Measurements from ENCODE around the gene SLC52A1.
A peak's percentile ranks its signal among the peaks of the same experiment; 100 is the strongest.

Gene SLC52A1

DNA sequence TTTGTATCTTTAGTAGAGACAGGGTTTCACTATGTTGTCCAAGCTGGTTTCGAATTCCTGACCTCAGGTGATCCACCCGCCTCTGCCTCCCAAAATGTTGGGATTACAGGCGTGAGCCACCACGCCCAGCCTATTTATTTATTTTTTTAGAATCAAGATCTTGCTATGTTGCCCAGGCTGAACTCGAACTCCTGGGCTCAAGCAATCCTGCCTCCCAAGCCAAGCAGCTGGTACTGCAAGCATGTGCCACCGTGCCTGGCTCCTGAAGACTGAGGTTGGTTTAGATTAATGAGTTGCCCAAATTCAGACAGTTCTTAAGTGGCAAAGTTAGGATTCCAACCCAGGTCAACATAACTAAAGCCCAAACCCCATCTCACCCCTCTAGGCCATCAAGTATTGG lies 7.9 kb downstream of the SLC52A1 start:
- no peaks in the 10 kb centered on the region for H3K4me1 ChIP-seq (ENCODE audit: control insufficient read depth, insufficient read depth, low read length)
- no peak overlapping the region for H3K4me3 ChIP-seq (ENCODE audit: low read length)
- H3K9ac ChIP-seq (ENCODE audit: low read length), result no peak overlapping the region
- peaks cover 3% of the 10 kb centered on the region for H3K36me3 ChIP-seq (ENCODE audit: control insufficient read depth, insufficient read depth, low read length)
- H3K27me3 ChIP-seq (ENCODE audit: control insufficient read depth, insufficient read depth, low read length), result no peaks in the 10 kb centered on the region
- no peak overlapping the region for H3K27ac ChIP-seq (ENCODE audit: low read depth, low read length)

GRCh38 chr17:5024604-5025003 lies 10.6 kb downstream of the SLC52A1 start:
- Histone ChIP-seq H3K27me3 (ENCODE audit: control insufficient read depth, insufficient read depth, low read length) (no peaks in the 10 kb centered on the region), H3K27ac (ENCODE audit: low read depth, low read length) (no peak overlapping the region), H3K36me3 (ENCODE audit: control insufficient read depth, insufficient read depth, low read length) (peaks cover 22% of the 10 kb centered on the region), H3K4me1 (ENCODE audit: control insufficient read depth, insufficient read depth, low read length) (no peaks in the 10 kb centered on the region), H3K4me3 (ENCODE audit: low read length) (no peak overlapping the region), H3K9ac (ENCODE audit: low read length) (no peak overlapping the region)

DNA sequence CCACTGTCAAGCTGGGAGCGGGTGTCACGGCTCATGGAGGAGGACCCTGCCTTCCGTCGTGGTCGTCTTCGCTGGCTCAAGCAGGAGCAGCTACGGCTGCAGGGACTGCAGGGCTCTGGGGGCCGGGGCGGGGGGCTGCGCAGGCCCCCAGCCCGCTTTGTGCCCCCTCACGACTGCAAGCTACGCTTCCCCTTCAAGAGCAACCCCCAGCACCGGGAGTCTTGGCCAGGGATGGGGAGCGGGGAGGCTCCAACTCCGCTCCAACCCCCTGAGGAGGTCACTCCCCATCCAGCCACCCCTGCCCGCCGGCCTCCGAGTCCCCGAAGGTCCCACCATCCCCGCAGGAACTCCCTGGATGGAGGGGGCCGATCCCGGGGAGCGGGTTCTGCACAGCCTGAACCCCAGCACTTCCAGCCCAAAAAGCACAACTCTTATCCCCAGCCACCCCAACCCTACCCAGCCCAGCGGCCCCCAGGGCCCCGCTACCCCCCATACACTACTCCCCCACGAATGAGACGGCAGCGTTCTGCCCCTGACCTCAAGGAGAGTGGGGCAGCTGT lies 11.6 kb downstream of the SLC52A1 start:
- H3K4me3 ChIP-seq (ENCODE audit: low read length), result no peak overlapping the region
- H3K36me3 ChIP-seq (ENCODE audit: control insufficient read depth, insufficient read depth, low read length), result peaks cover 22% of the 10 kb centered on the region
- no peak overlapping the region for H3K27ac ChIP-seq (ENCODE audit: low read depth, low read length)
- H3K4me1 ChIP-seq (ENCODE audit: control insufficient read depth, insufficient read depth, low read length), result no peaks in the 10 kb centered on the region
- no peaks in the 10 kb centered on the region for H3K27me3 ChIP-seq (ENCODE audit: control insufficient read depth, insufficient read depth, low read length)
- H3K9ac ChIP-seq (ENCODE audit: low read length), result no peak overlapping the region

GRCh38 chr17:5022171-5022711 lies 13.0 kb downstream of the SLC52A1 start:
- Histone ChIP-seq H3K27ac (ENCODE audit: low read depth, low read length) (no peak overlapping the region), H3K4me1 (ENCODE audit: control insufficient read depth, insufficient read depth, low read length) (no peaks in the 10 kb centered on the region), H3K27me3 (ENCODE audit: control insufficient read depth, insufficient read depth, low read length) (no peaks in the 10 kb centered on the region), H3K36me3 (ENCODE audit: control insufficient read depth, insufficient read depth, low read length) (peaks cover 26% of the 10 kb centered on the region), H3K4me3 (ENCODE audit: low read length) (no peak overlapping the region), H3K9ac (ENCODE audit: low read length) (no peak overlapping the region)

DNA sequence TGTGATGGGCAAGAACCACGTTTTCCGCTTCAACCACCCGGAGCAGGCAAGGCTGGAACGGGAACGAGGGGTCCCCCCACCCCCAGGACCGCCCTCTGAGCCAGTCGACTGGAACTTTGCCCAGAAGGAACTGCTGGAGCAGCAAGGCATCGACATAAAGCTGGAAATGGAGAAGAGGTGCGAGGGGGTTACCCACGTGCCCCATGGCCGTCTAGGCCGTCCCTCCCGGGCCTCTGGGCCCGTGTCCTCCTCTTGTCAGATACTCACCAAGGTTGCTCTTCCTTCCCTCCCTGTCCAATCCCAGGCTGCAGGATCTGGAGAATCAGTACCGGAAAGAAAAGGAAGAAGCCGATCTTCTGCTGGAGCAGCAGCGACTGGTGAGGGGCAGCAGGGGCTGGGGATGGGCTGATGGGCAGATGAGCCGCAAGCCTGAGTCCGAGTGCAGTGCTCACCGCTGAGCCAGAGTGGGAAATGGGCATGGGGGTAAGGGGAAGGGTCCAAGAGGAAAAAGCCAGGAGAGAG lies 14.7 kb downstream of the SLC52A1 start:
- Histone ChIP-seq H3K4me1 (ENCODE audit: control insufficient read depth, insufficient read depth, low read length) (no peaks in the 10 kb centered on the region), H3K9ac (ENCODE audit: low read length) (no peak overlapping the region), H3K27ac (ENCODE audit: low read depth, low read length) (no peak overlapping the region), H3K27me3 (ENCODE audit: control insufficient read depth, insufficient read depth, low read length) (no peaks in the 10 kb centered on the region), H3K36me3 (ENCODE audit: control insufficient read depth, insufficient read depth, low read length) (peaks cover 28% of the 10 kb centered on the region), H3K4me3 (ENCODE audit: low read length) (no peak overlapping the region)

GRCh38 chr17:5019475-5019956 lies 15.7 kb downstream of the SLC52A1 start:
- Histone ChIP-seq H3K36me3 (ENCODE audit: control insufficient read depth, insufficient read depth, low read length) (peaks cover 32% of the 10 kb centered on the region), H3K27ac (ENCODE audit: low read depth, low read length) (no peak overlapping the region), H3K4me1 (ENCODE audit: control insufficient read depth, insufficient read depth, low read length) (no peaks in the 10 kb centered on the region), H3K4me3 (ENCODE audit: low read length) (no peak overlapping the region), H3K9ac (ENCODE audit: low read length) (no peak overlapping the region), H3K27me3 (ENCODE audit: control insufficient read depth, insufficient read depth, low read length) (no peaks in the 10 kb centered on the region)

- Histone ChIP-seq H3K4me1 (ENCODE audit: control insufficient read depth, insufficient read depth, low read length) (no peaks in the 10 kb centered on the region), H3K9ac (ENCODE audit: low read length) (no peak overlapping the region), H3K4me3 (ENCODE audit: low read length) (no peak overlapping the region), H3K27me3 (ENCODE audit: control insufficient read depth, insufficient read depth, low read length) (no peaks in the 10 kb centered on the region), H3K27ac (ENCODE audit: low read depth, low read length) (no peak overlapping the region), H3K36me3 (ENCODE audit: control insufficient read depth, insufficient read depth, low read length) (peaks cover 37% of the 10 kb centered on the region)
These were observed 20.9 kb downstream of the SLC52A1 start for GRCh38 chr17:5014357-5014756.

- Histone ChIP-seq H3K4me1 (ENCODE audit: control insufficient read depth, insufficient read depth, low read length) (no peaks in the 10 kb centered on the region), H3K27ac (ENCODE audit: low read depth, low read length) (no peak overlapping the region), H3K36me3 (ENCODE audit: control insufficient read depth, insufficient read depth, low read length) (peaks cover 51% of the 10 kb centered on the region), H3K9ac (ENCODE audit: low read length) (no peak overlapping the region), H3K4me3 (ENCODE audit: low read length) (no peak overlapping the region), H3K27me3 (ENCODE audit: control insufficient read depth, insufficient read depth, low read length) (no peaks in the 10 kb centered on the region)
These were observed 23.3 kb downstream of the SLC52A1 start for GRCh38 chr17:5011928-5012327.

GRCh38 chr17:5003214-5003867 lies 31.9 kb downstream of the SLC52A1 start:
- Histone ChIP-seq H3K27ac (ENCODE audit: low read depth, low read length) (no peak overlapping the region), H3K36me3 (ENCODE audit: control insufficient read depth, insufficient read depth, low read length) (peaks cover 57% of the 10 kb centered on the region), H3K4me1 (ENCODE audit: control insufficient read depth, insufficient read depth, low read length) (peaks cover 9% of the 10 kb centered on the region), H3K4me3 (ENCODE audit: low read length) (no peak overlapping the region), H3K9ac (ENCODE audit: low read length) (no peak overlapping the region), H3K27me3 (ENCODE audit: control insufficient read depth, insufficient read depth, low read length) (no peaks in the 10 kb centered on the region)

- Histone ChIP-seq H3K4me3 (ENCODE audit: low read length) (no peak overlapping the region), H3K36me3 (ENCODE audit: control insufficient read depth, insufficient read depth, low read length) (peaks cover 47% of the 10 kb centered on the region), H3K9ac (ENCODE audit: low read length) (no peak overlapping the region), H3K4me1 (ENCODE audit: control insufficient read depth, insufficient read depth, low read length) (peaks cover 9% of the 10 kb centered on the region), H3K27ac (ENCODE audit: low read depth, low read length) (no peak overlapping the region), H3K27me3 (ENCODE audit: control insufficient read depth, insufficient read depth, low read length) (no peaks in the 10 kb centered on the region)
These were observed 33.0 kb downstream of the SLC52A1 start for GRCh38 chr17:5002121-5002788.

- H3K4me1 ChIP-seq (ENCODE audit: control insufficient read depth, insufficient read depth, low read length), result peaks cover 12% of the 10 kb centered on the region
- H3K27me3 ChIP-seq (ENCODE audit: control insufficient read depth, insufficient read depth, low read length), result no peaks in the 10 kb centered on the region
- no peak overlapping the region for H3K27ac ChIP-seq (ENCODE audit: low read depth, low read length)
- H3K9ac ChIP-seq (ENCODE audit: low read length), result no peak overlapping the region
- H3K36me3 ChIP-seq (ENCODE audit: control insufficient read depth, insufficient read depth, low read length), result peaks cover 37% of the 10 kb centered on the region
- no peak overlapping the region for H3K4me3 ChIP-seq (ENCODE audit: low read length)
These were observed 35.0 kb downstream of the SLC52A1 start for GRCh38 chr17:5000237-5000639.

GRCh38 chr17:4999430-5000093 lies 35.7 kb downstream of the SLC52A1 start:
- H3K4me3 ChIP-seq (ENCODE audit: low read length), result peak overlapping the region; percentile 92
- H3K27me3 ChIP-seq (ENCODE audit: control insufficient read depth, insufficient read depth, low read length), result no peaks in the 10 kb centered on the region
- H3K36me3 ChIP-seq (ENCODE audit: control insufficient read depth, insufficient read depth, low read length), result peaks cover 31% of the 10 kb centered on the region
- H3K4me1 ChIP-seq (ENCODE audit: control insufficient read depth, insufficient read depth, low read length), result peaks cover 12% of the 10 kb centered on the region
- H3K9ac ChIP-seq (ENCODE audit: low read length), result no peak overlapping the region
- H3K27ac ChIP-seq (ENCODE audit: low read depth, low read length), result no peak overlapping the region

Data from rectal smooth muscle tissue (tissue), 1 donor.